ENCODE measurements around the gene SMARCA4.
"Not testable (repeated sequence)": the region's sequence is repeated elsewhere in the genome, so short reads cannot be mapped to it uniquely, and the experiment has no call there.

The SMARCA4 gene

GRCh38 chr19:11041194-11041593 is 80.4 kb downstream of the SMARCA4 start:
- DNase-seq = no peak

GRCh38 chr19:11041966-11042627 is 81.3 kb downstream of the SMARCA4 start:
- no peak for DNase-seq

- no peak for DNase-seq
These were observed 83.6 kb downstream of the SMARCA4 start for GRCh38 chr19:11044431-11044830.

GRCh38 chr19:11045536-11045935 is 84.7 kb downstream of the SMARCA4 start:
- no peak for DNase-seq

- DNase-seq = no peak
These were observed 86.0 kb downstream of the SMARCA4 start for GRCh38 chr19:11046605-11047354.

- DNase-seq = no peak
These were observed 87.0 kb downstream of the SMARCA4 start for GRCh38 chr19:11047866-11048265.

- DNase-seq = no peak
These were observed 89.7 kb downstream of the SMARCA4 start for GRCh38 chr19:11050323-11051114.

- no peak for DNase-seq
These were observed 93.0 kb downstream of the SMARCA4 start for GRCh38 chr19:11053817-11054195.

GRCh38 chr19:11054200-11054599 is 93.4 kb downstream of the SMARCA4 start:
- no peak for DNase-seq

- DNase-seq = no peak
These were observed 93.8 kb downstream of the SMARCA4 start for GRCh38 chr19:11054628-11055027.

- DNase-seq = no peak
These were observed 97.6 kb downstream of the SMARCA4 start for GRCh38 chr19:11058246-11059030.

GRCh38 chr19:11059511-11060358 is 98.9 kb downstream of the SMARCA4 start:
- DNase-seq = no peak

- no peak for DNase-seq
These were observed 101.1 kb downstream of the SMARCA4 start for GRCh38 chr19:11061952-11062351.

- no peak for DNase-seq
These were observed 102.6 kb downstream of the SMARCA4 start for GRCh38 chr19:11063434-11063833.

- no peak for DNase-seq
These were observed 104.0 kb downstream of the SMARCA4 start for GRCh38 chr19:11064831-11065303.

GRCh38 chr19:11066326-11066725 is 105.5 kb downstream of the SMARCA4 start:
- DNase-seq = no peak

GRCh38 chr19:11067356-11068113 is 106.7 kb downstream of the SMARCA4 start:
- no peak for DNase-seq

GRCh38 chr19:11069561-11069960 is 108.7 kb downstream of the SMARCA4 start:
- DNase-seq = no peak

GRCh38 chr19:11070123-11070522 is 109.3 kb downstream of the SMARCA4 start:
- no peak for DNase-seq

GRCh38 chr19:11073568-11073967 is 112.7 kb downstream of the SMARCA4 start:
- no peak for DNase-seq

- not testable (repeated sequence) for DNase-seq
These were observed 116.0 kb downstream of the SMARCA4 start for GRCh38 chr19:11076792-11077191.
